Neural cell (in vitro differentiated cells): ENCODE measurements around the gene ARID1B.

ENCODE experiments used
- EP300 ChIP-seq: fragments of 450-650 bp; conservative IDR thresholded peaks from 2 replicates; pipeline ENCODE4 v1.6.1; 2014; ENCODE audit warnings: antibody characterized with exemption, mild to moderate bottlenecking, moderate library complexity; ENCODE audit not compliant: poor library complexity, severe bottlenecking
- EZH2 ChIP-seq: fragments of 200-600, 300-800 bp; shearing (Covaris generic), sonication (generic); IDR thresholded peaks from 2 replicates; pipeline ENCODE4 v1.6.1; 2014; ENCODE audit warnings: antibody characterized with exemption, low read length, borderline replicate concordance, mild to moderate bottlenecking; ENCODE audit not compliant: insufficient read depth, poor library complexity, severe bottlenecking
- MXI1 ChIP-seq: fragments of 450-650 bp; conservative IDR thresholded peaks from 2 replicates; pipeline ENCODE4 v1.6.1; 2014; ENCODE audit warnings: antibody characterized with exemption, mild to moderate bottlenecking; ENCODE audit not compliant: poor library complexity, severe bottlenecking
- POLR2AphosphoS5 ChIP-seq: IDR thresholded peaks from 2 replicates; pipeline ENCODE4 v1.6.1; 2012
- RAD21 ChIP-seq: fragments of 450-650 bp; conservative IDR thresholded peaks from 2 replicates; pipeline ENCODE4 v1.6.1; 2014; ENCODE audit warnings: antibody characterized with exemption, mild to moderate bottlenecking, moderate library complexity
- SMC3 ChIP-seq: fragments of 450-650 bp; conservative IDR thresholded peaks from 2 replicates; pipeline ENCODE4 v1.6.1; 2014; ENCODE audit warnings: antibody characterized with exemption, mild to moderate bottlenecking, moderate library complexity; ENCODE audit not compliant: poor library complexity
- TAF1 ChIP-seq: IDR thresholded peaks from 2 replicates; pipeline ENCODE4 v1.6.1; 2012; ENCODE audit warnings: low read depth
- TF ChIP-seq, protein P1 (sequence below): fragments of 450-650 bp; IDR thresholded peaks from 2 replicates; pipeline ENCODE4 v1.5.1; 2014; ENCODE audit warnings: antibody characterized with exemption, mild to moderate bottlenecking, moderate library complexity; ENCODE audit not compliant: poor library complexity, severe bottlenecking
- TF ChIP-seq, protein P2 (sequence below): IDR thresholded peaks from 2 replicates; pipeline ENCODE4 v1.6.1; 2012; ENCODE audit warnings: borderline replicate concordance

DNA sequence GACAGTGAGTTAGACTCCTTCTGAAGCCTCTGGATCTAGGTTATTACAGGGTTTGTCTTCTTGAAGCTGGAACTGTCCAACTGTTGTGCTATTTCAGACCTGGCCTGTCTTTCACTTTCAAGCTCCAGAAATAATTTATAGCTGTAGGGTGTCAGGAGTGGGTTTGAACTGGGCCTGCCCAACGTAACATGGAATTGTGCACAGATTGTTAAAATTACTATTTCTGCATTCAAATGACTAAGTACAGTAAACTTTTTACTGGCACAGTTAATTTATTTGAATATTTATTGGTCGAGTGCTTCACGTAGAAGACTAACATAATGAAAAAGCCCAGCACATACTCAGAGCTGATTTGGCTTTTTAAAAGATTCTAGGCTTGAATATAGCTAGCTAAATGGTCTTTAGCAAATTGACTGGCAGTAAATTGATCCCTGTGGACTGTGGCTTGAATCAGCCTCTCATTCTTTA is 74.3 kb downstream of the ARID1B start:
- TF ChIP-seq, protein P1, sequence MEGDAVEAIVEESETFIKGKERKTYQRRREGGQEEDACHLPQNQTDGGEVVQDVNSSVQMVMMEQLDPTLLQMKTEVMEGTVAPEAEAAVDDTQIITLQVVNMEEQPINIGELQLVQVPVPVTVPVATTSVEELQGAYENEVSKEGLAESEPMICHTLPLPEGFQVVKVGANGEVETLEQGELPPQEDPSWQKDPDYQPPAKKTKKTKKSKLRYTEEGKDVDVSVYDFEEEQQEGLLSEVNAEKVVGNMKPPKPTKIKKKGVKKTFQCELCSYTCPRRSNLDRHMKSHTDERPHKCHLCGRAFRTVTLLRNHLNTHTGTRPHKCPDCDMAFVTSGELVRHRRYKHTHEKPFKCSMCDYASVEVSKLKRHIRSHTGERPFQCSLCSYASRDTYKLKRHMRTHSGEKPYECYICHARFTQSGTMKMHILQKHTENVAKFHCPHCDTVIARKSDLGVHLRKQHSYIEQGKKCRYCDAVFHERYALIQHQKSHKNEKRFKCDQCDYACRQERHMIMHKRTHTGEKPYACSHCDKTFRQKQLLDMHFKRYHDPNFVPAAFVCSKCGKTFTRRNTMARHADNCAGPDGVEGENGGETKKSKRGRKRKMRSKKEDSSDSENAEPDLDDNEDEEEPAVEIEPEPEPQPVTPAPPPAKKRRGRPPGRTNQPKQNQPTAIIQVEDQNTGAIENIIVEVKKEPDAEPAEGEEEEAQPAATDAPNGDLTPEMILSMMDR: no peak
- no peak for TF ChIP-seq SMC3
- TF ChIP-seq TAF1: no peak
- TF ChIP-seq RAD21: no peak
- TF ChIP-seq EZH2: no peak
- TF ChIP-seq POLR2AphosphoS5: no peak
- TF ChIP-seq, protein P2, sequence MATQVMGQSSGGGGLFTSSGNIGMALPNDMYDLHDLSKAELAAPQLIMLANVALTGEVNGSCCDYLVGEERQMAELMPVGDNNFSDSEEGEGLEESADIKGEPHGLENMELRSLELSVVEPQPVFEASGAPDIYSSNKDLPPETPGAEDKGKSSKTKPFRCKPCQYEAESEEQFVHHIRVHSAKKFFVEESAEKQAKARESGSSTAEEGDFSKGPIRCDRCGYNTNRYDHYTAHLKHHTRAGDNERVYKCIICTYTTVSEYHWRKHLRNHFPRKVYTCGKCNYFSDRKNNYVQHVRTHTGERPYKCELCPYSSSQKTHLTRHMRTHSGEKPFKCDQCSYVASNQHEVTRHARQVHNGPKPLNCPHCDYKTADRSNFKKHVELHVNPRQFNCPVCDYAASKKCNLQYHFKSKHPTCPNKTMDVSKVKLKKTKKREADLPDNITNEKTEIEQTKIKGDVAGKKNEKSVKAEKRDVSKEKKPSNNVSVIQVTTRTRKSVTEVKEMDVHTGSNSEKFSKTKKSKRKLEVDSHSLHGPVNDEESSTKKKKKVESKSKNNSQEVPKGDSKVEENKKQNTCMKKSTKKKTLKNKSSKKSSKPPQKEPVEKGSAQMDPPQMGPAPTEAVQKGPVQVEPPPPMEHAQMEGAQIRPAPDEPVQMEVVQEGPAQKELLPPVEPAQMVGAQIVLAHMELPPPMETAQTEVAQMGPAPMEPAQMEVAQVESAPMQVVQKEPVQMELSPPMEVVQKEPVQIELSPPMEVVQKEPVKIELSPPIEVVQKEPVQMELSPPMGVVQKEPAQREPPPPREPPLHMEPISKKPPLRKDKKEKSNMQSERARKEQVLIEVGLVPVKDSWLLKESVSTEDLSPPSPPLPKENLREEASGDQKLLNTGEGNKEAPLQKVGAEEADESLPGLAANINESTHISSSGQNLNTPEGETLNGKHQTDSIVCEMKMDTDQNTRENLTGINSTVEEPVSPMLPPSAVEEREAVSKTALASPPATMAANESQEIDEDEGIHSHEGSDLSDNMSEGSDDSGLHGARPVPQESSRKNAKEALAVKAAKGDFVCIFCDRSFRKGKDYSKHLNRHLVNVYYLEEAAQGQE: no peak
- no peak for TF ChIP-seq MXI1
- no peak for TF ChIP-seq EP300
